T-helper 17 cell (primary cell): ENCODE data around the gene BCDIN3D. TPM values are rescaled to one million over a fixed set of nuclear protein-coding genes. Genes with fewer than 3 reads are reported as not detected.

Experiments used
- ATAC-seq: fragments of 150-1000 bp; cut with Tn5 transposase; 2 replicates; pipeline ENCODE4 v1.10.0; 2021; ENCODE audit warnings: mild to moderate bottlenecking, moderate library complexity
- DNase-seq, 3 donors: peaks; one replicate each; pipeline versions ENCODE4 v3.0.0 to v3.0.0-alpha.2; 2020 to 2021
- H3K9me3 ChIP-seq: one replicate; pipeline ENCODE4 v1.7.0; 2013; ENCODE audit warnings: low read length, mild to moderate bottlenecking; ENCODE audit not compliant: control insufficient read depth, poor library complexity, severe bottlenecking
- H3K27ac Mint-ChIP-seq: one replicate; pipeline ENCODE4 v1.8.0; 2022; ENCODE audit warnings: mild to moderate bottlenecking, moderate library complexity, mixed read lengths
- H3K27me3 Mint-ChIP-seq: one replicate; pipeline ENCODE4 v1.8.0; 2022; ENCODE audit warnings: mixed read lengths
- H3K36me3 Mint-ChIP-seq: one replicate; pipeline ENCODE4 v1.8.0; 2022; ENCODE audit warnings: low read depth, mixed read lengths
- H3K4me1 Mint-ChIP-seq: one replicate; pipeline ENCODE4 v1.8.0; 2022; ENCODE audit warnings: mild to moderate bottlenecking, mixed read lengths
- H3K4me3 Mint-ChIP-seq: one replicate; pipeline ENCODE4 v1.8.0; 2022; ENCODE audit warnings: mild to moderate bottlenecking, moderate library complexity, mixed read lengths
- total RNA-seq, 4 donors: library from RNA in 2 of 4; stranded (reverse) in 2 of 4; gene quantifications; one replicate each; pipeline ENCODE4 v1.2.3 and lab custom pipeline; 2022 to 2026

BCDIN3D gene
- total RNA-seq, 2 donors from 2014 or later = 3.6 to 4.9 TPM

- ATAC-seq (peak; percentile 96), DNase-seq (peak; percentile 79 to 95 (median 94))
- H3K36me3 Mint-ChIP-seq = peaks cover 3% of the 10 kb centered on the region
- H3K9me3 ChIP-seq = no peaks in the 10 kb centered on the region
- peak within 1 kb of the TSS; percentile 95 for H3K4me3 Mint-ChIP-seq
- peaks cover 20% of the 10 kb centered on the region for H3K4me1 Mint-ChIP-seq
- H3K27ac Mint-ChIP-seq = peak within 1 kb of the TSS; percentile 89
- H3K27me3 Mint-ChIP-seq = no peaks in the 10 kb centered on the region
Observed at GRCh38 chr12:49828133-49829091, 14.5 kb downstream of the BCDIN3D start, which contains the start of gene NCKAP5L. Gene NCKAP5L (minus strand): TSS chr12:49828413. CDS start chr12:49804044, 24,369 bp downstream.

DNA sequence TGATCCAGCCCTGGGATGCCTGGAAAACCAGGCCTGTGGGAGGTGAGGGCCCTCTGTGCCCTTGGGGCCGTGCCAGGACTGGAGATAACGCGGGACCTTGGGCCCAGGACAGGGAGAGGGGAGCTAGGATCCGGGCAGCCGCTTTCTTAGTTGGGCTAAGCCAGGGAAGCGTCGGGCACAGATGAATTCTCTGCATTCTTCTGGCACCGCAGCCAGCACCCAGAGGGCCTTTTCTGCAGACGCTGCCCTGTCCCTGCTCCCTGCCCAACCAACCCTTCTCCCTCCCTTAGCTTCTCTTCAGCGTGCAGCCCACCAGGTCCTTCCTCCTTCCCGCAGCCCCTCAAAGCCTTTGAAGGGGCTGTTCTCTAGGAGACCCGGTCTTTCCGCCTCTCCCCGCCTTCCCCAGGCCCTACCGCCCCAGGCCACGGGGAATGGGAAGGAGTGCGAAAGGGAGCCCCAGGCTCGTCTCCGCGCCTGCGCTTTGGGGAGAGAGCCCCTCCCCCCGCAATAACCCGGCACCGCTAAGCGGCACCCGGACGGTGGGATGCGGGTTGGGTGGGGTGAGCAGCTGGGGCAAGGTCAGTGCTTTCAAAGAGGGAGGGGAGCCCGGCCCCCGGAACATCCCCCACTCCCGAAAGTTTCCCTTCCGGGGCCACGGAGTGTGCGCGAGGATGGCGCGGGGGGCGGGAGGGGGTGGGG lies 15.4 kb downstream of the BCDIN3D start:
- Mint-ChIP-seq H3K4me3 (peak overlapping the region; percentile 95), H3K4me1 (peaks cover 20% of the 10 kb centered on the region), H3K27ac (no peak overlapping the region), H3K36me3 (peaks cover 3% of the 10 kb centered on the region), H3K27me3 (no peaks in the 10 kb centered on the region)
- H3K9me3 ChIP-seq = no peaks in the 10 kb centered on the region
- ATAC-seq = peak; percentile 1
- peak; percentile 18 to 32 (median 28) for DNase-seq

DNA sequence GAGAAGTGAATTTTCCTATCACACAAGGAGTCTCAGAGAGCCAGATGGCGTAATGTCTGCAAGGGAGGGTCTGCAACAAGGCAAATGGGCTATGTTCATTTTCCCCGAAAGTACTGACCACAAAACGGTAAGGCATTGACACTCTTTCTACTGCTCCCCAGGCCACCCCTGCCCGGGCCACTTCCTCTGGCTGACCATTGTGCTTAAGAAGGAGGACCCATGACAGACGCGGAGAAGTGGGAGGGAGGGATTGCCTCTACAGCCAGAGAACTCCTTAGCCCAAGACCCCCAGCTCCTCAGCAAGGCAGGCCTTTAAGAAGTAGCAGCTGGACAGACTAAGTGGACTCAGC lies 15.9 kb downstream of the BCDIN3D start:
- no peak for DNase-seq
- H3K9me3 ChIP-seq = no peaks in the 10 kb centered on the region
- Mint-ChIP-seq H3K4me1 (peaks cover 20% of the 10 kb centered on the region), H3K27ac (no peak overlapping the region), H3K27me3 (no peaks in the 10 kb centered on the region), H3K4me3 (peak overlapping the region; percentile 95), H3K36me3 (no peaks in the 10 kb centered on the region)
- no peak for ATAC-seq

DNA sequence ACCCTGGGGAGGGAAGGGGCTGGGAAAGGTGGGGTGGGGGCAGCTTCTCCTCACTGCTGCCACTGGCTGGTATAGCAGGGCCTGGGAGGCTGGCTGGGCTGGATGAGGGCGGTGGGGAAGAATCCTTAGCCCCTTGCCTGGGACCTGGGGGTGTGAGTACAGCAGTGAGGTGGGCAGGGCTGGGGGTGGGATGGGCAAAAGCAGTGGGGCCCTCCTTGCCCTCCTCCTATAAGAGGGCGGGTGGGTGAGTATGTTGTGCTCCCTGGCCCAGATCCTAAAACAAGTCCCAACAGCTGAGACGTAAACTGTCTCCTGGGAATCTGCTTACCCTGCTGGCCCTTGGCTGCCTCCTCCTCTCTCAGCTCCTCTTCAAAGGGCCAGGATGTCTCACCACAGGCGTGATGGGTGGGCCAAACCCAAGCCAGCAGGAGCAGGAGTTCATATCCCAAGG lies 16.9 kb downstream of the BCDIN3D start:
- H3K9me3 ChIP-seq = no peaks in the 10 kb centered on the region
- Mint-ChIP-seq H3K36me3 (no peaks in the 10 kb centered on the region), H3K27ac (no peak overlapping the region), H3K27me3 (no peaks in the 10 kb centered on the region), H3K4me1 (peaks cover 25% of the 10 kb centered on the region), H3K4me3 (peak overlapping the region; percentile 95)
- ATAC-seq = no peak
- DNase-seq = no peak

DNA sequence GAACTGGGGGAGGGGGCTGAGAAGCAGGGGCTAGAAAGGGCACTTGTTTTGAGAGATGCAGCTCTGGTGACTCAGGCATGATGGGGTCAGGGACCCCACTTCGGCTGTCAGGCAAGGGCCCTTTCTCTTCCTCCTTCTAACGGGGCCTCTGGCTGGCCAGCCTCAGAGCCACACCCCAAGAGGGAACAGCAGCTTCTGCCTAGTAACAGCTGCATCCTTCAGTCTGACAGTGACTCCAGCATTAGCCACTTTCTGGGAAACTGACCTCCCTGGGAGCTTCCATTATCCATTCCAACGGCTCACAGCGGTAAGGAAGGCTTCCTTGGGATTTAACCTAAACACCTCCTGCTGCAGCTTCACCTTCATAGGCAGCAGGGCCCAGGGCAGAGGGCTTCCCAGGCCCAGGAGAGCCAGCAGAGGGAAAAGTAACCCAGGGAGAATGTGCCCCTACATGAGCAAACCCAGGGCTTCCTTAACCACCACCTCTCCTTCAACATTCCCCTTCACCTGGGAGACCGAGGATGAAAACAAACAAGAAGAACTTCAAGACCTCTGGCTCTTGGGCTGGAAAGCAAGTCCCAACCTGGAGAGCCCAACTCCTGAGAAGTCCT lies 17.4 kb downstream of the BCDIN3D start:
- Mint-ChIP-seq H3K4me3 (no peak overlapping the region), H3K27me3 (no peaks in the 10 kb centered on the region), H3K4me1 (peaks cover 28% of the 10 kb centered on the region), H3K36me3 (no peaks in the 10 kb centered on the region), H3K27ac (peak overlapping the region; percentile 65)
- DNase-seq = no peak
- no peak for ATAC-seq
- H3K9me3 ChIP-seq = no peaks in the 10 kb centered on the region

- no peak for ATAC-seq
- peak overlapping the region; percentile 65 for H3K27ac Mint-ChIP-seq
- H3K4me1 Mint-ChIP-seq = peaks cover 28% of the 10 kb centered on the region
Observed at GRCh38 chr12:49824895-49825294, 18.0 kb downstream of the BCDIN3D start.

GRCh38 chr12:49824416-49824815 lies 18.5 kb downstream of the BCDIN3D start:
- DNase-seq = no peak
- no peak overlapping the region for H3K4me3 Mint-ChIP-seq
- H3K27ac Mint-ChIP-seq = peak overlapping the region; percentile 65
- no peaks in the 10 kb centered on the region for H3K9me3 ChIP-seq
- no peak for ATAC-seq
- peaks cover 31% of the 10 kb centered on the region for H3K4me1 Mint-ChIP-seq
- H3K27me3 Mint-ChIP-seq = no peaks in the 10 kb centered on the region
- no peaks in the 10 kb centered on the region for H3K36me3 Mint-ChIP-seq

More at GRCh38 chr12:49824895-49825294, 18.0 kb downstream of the BCDIN3D start:
- Mint-ChIP-seq H3K4me3 (no peak overlapping the region), H3K27me3 (no peaks in the 10 kb centered on the region), H3K36me3 (no peaks in the 10 kb centered on the region)
- no peaks in the 10 kb centered on the region for H3K9me3 ChIP-seq
- no peak for DNase-seq

GRCh38 chr12:49823951-49824350 lies 19.0 kb downstream of the BCDIN3D start:
- DNase-seq = no peak
- Mint-ChIP-seq H3K4me1 (peaks cover 27% of the 10 kb centered on the region), H3K27me3 (no peaks in the 10 kb centered on the region), H3K27ac (peak overlapping the region; percentile 65), H3K36me3 (no peaks in the 10 kb centered on the region), H3K4me3 (no peak overlapping the region)
- ATAC-seq = no peak
- H3K9me3 ChIP-seq = no peaks in the 10 kb centered on the region

DNA sequence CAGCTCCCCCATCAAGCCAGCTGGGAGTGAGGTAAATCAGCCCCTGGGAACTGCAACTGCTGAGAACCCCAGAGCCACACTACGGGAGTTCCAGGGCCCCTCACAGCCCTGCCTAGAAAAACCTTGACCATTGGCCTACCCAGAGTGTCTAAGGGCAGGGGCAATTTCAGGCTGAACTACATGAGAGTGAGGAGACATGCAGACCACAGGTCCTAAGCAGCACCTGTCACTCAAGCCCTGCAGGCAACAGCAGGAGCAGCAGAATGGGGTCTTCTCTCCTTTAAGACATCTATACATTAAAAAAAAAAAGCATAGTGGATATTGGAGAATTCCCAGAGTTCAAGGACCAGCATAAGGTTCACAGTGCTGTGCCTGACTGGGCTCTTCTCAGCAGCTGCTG lies 19.6 kb downstream of the BCDIN3D start:
- H3K27me3 Mint-ChIP-seq = no peaks in the 10 kb centered on the region
- H3K4me3 Mint-ChIP-seq = no peak overlapping the region
- ATAC-seq (no peak), DNase-seq (no peak)
- H3K9me3 ChIP-seq = no peaks in the 10 kb centered on the region
- no peaks in the 10 kb centered on the region for H3K36me3 Mint-ChIP-seq
- H3K4me1 Mint-ChIP-seq = peaks cover 21% of the 10 kb centered on the region
- H3K27ac Mint-ChIP-seq = no peak overlapping the region

DNA sequence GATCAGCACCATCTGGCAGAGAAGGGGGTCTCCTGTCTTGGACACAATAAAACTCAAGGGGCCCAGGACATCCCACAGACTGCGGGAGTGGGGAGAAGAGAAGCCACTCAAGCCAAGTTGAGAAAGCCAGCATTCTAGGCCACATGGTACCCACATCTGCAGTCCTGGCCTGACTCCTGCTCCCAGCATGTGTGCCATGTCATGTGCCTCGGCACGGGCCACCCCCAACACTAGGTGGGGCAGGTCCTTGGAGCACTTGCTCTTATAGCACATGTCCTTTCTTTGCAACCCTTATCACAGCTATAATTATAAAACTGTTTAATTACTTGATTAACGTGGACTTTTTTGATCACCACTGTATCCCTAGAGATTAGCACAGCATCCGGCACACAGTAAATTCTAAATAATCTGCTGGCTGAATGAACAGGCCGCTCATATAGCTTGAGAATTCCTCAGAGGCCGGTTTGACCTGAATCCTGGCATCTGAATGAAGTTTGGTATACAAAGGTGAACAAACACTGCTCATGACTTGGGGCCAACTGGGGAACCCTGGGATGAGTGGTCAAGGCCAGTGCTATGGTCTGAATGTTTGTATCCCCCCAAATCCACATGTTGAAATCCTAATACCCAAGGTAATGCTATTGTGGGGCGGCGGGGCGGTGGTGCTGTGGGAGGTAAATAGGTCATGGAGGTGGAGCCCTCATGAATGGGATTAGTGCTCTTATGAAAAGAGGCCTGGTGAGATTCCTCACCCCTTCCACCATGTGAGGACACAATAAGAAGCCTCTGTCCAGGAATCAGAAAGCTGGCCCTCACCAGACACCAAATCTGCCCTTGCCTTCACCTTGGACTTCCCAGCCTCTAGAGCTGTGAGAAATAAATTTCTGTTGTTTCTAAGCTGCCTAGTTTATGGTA lies 21.3 kb downstream of the BCDIN3D start:
- H3K9me3 ChIP-seq = no peaks in the 10 kb centered on the region
- Mint-ChIP-seq H3K36me3 (no peaks in the 10 kb centered on the region), H3K4me1 (peaks cover 19% of the 10 kb centered on the region), H3K27me3 (no peaks in the 10 kb centered on the region), H3K4me3 (no peak overlapping the region), H3K27ac (peak overlapping the region; percentile 27)
- ATAC-seq = no peak
- DNase-seq = no peak

- peaks cover 4% of the 10 kb centered on the region for H3K36me3 Mint-ChIP-seq
- no peaks in the 10 kb centered on the region for H3K9me3 ChIP-seq
- no peak overlapping the region for H3K4me3 Mint-ChIP-seq
- H3K4me1 Mint-ChIP-seq = peaks cover 18% of the 10 kb centered on the region
- H3K27me3 Mint-ChIP-seq = no peaks in the 10 kb centered on the region
- DNase-seq = no peak
- no peak overlapping the region for H3K27ac Mint-ChIP-seq
- no peak for ATAC-seq
Observed at GRCh38 chr12:49819786-49820185, 23.1 kb downstream of the BCDIN3D start.

DNA sequence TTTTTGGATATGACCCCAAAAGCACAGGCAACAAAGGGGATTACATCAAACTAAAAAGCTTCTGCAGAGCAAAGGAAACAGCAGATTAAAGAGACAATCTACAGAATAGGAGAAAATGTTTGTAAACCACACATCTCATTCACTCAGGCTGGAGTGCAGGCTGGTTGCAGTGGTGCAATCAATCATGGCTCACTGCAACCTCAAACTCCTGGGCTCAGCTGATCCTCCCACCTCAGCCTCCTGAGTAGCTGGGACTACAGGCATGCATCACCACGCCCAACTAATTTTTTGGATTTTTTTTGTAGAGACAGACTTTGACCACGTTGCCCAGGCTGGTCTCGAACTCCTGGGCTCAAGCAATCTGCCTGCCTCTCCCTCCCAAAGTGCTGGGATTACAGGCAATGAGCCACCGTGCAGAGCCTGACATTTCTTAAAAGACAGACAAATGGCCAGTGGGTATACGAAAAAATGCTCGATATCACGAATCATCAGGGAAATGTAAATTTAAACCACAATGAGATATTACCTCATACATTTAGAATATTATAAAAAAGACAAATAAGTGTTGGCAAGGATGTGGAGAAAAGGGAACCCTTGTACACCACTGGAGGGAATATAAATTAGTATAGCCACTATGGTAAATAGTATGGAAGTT lies 24.5 kb downstream of the BCDIN3D start:
- no peak for ATAC-seq
- Mint-ChIP-seq H3K4me1 (peaks cover 17% of the 10 kb centered on the region), H3K36me3 (peaks cover 4% of the 10 kb centered on the region), H3K27ac (no peak overlapping the region), H3K4me3 (no peak overlapping the region), H3K27me3 (no peaks in the 10 kb centered on the region)
- no peak for DNase-seq
- H3K9me3 ChIP-seq = no peaks in the 10 kb centered on the region
